GM15510 (cell line): Measurements from ENCODE around the gene VSX1.

ENCODE experiments used
- POLR2A ChIP-seq: IDR thresholded peaks from 3 replicates; pipeline ENCODE4 v1.6.1; 2011; ENCODE audit warnings: borderline replicate concordance; ENCODE audit not compliant: insufficient read length; ENCODE audit errors: extremely low read depth

VSX1 gene

GRCh38 chr20:25033265-25033923 is 48.5 kb downstream of the VSX1 start:
- TF ChIP-seq POLR2A: no peak

GRCh38 chr20:25032478-25033264 is 49.3 kb downstream of the VSX1 start:
- no peak for TF ChIP-seq POLR2A

GRCh38 chr20:25032065-25032477 is 49.9 kb downstream of the VSX1 start:
- no peak for TF ChIP-seq POLR2A

GRCh38 chr20:25031241-25031640 is 50.7 kb downstream of the VSX1 start:
- no peak for TF ChIP-seq POLR2A

- TF ChIP-seq POLR2A: no peak
These were observed 51.2 kb downstream of the VSX1 start for GRCh38 chr20:25030649-25031207.

- no peak for TF ChIP-seq POLR2A
These were observed 51.8 kb downstream of the VSX1 start for GRCh38 chr20:25030007-25030648.

GRCh38 chr20:25025986-25026605 is 55.8 kb downstream of the VSX1 start:
- no peak for TF ChIP-seq POLR2A
